ENCODE results near the gene CPT1C.

- no peak for TF ChIP-seq CTCF (conservative IDR thresholded peaks at IDR 0.05; ENCODE audit: low read length)
- TF ChIP-seq EZH2phosphoT487 (IDR thresholded peaks at IDR 0.05; ENCODE audit: borderline replicate concordance, low read depth, low read length), result no peak
Observed at GRCh38 chr19:49738268-49738667, 47.4 kb downstream of the CPT1C start.

Measured in OCI-LY7 (cell line).